ENCODE measurements around the gene ERBB4.

DNA sequence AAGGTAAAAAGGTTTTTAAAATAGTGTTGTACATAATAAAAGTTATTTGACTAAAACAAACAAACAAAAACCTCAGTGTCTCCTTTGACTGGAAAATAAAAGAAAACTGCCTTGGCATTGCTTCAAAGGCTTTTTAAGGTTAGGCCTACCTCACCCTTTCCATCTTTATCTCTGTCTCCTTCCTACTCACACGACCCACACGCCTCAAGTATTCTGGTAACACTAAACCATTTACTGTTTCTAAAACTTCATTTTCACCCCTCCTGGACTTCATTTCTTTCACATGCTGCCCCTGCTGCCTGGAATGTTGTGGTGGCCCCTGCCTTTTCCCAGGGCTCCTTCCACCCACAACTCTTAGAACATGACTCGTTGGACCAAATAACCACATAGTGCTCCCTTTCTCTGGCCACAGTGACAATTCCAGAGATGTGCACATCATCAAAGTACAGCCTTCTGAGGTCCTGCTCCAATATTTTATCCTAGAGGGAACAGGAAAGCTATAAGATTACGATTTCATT is 54.0 kb downstream of the ERBB4 start:
- TF ChIP-seq CTCF (IDR thresholded peaks at IDR 0.05) (no peak), POLR2A (IDR thresholded peaks at IDR 0.05) (no peak)

Data from esophagus squamous epithelium (tissue), 4 donors.